Skeletal muscle tissue (tissue), 4 donors: Measurements from ENCODE around the gene GLI2. TPM values are rescaled to one million over a fixed set of nuclear protein-coding genes. Genes with fewer than 3 reads are reported as not detected.

ENCODE experiments used
- H3K27ac ChIP-seq: one replicate; pipeline ENCODE4 v1.7.0; 2013; ENCODE audit warnings: mild to moderate bottlenecking, low read depth, low read length, inconsistent platforms
- H3K27me3 ChIP-seq, 3 donors: one replicate each; pipeline ENCODE4 v1.7.0; 2013; ENCODE audit warnings: low read length in 3 of 3; ENCODE audit not compliant: control insufficient read depth in 3 of 3, insufficient read depth in 3 of 3
- H3K36me3 ChIP-seq, 3 donors: one replicate each; pipeline ENCODE4 v1.7.0; 2013; ENCODE audit warnings: low read length in 3 of 3; ENCODE audit not compliant: control insufficient read depth in 3 of 3, insufficient read depth in 3 of 3
- H3K4me1 ChIP-seq, 3 donors: one replicate each; pipeline ENCODE4 v1.7.0; 2013; ENCODE audit warnings: low read length in 3 of 3, mild to moderate bottlenecking in 3 of 3; ENCODE audit not compliant: control insufficient read depth in 3 of 3, insufficient read depth in 3 of 3
- H3K4me3 ChIP-seq, 3 donors: one replicate each; pipeline ENCODE4 v1.7.0; 2013; ENCODE audit warnings: low read length in 3 of 3
- H3K9ac ChIP-seq, 3 donors: one replicate each; pipeline ENCODE4 v1.7.0; 2013; ENCODE audit warnings: low read length in 3 of 3, mild to moderate bottlenecking in 3 of 3, moderate library complexity in 2 of 3, low read depth in 1 of 3
- H3K9me3 ChIP-seq, 3 donors: one replicate each; pipeline ENCODE4 v1.7.0; 2013; ENCODE audit warnings: low read length in 3 of 3; ENCODE audit not compliant: control insufficient read depth in 3 of 3
- total RNA-seq: library from RNA; depleted of rRNA; stranded (reverse); fragments of >200 nt; gene quantifications from one replicate; pipeline ENCODE4 v1.2.3, GENCODE V29; 2014
- donor health status: Osteomylitis.

The GLI2 gene
- total RNA-seq, 1 donor from 2014 or later, result 3.1 TPM

DNA sequence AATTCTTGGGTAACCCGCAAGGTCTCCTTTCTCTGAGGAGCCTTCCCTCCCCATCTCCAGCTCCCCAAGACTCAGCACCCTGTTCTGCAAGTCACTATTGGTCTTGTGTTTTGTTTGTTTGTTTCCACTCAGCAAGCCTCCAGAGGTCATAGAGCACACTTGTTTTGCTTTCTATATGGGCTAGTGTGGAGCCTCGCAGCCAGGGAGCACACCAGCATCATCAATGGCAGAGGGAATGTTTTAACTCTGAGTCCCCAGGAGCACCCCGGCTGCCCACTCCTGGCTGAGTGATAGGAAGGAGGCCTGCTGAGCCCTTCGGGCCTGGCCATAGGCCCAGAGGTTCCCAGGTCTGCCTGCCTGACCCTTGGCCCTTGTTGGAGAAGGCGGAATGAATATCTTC is 36.6 kb downstream of the GLI2 start:
- Histone ChIP-seq H3K4me1 (peaks cover 12 to 20% (median 14%) of the 10 kb centered on the region in 3 donors), H3K27ac (peak overlapping the region; percentile 52), H3K4me3 (no peak overlapping the region), H3K27me3 (peaks cover 0 to 12% (median 12%) of the 10 kb centered on the region in 3 donors), H3K36me3 (no peaks in the 10 kb centered on the region), H3K9ac (no peak overlapping the region), H3K9me3 (no peaks in the 10 kb centered on the region)

DNA sequence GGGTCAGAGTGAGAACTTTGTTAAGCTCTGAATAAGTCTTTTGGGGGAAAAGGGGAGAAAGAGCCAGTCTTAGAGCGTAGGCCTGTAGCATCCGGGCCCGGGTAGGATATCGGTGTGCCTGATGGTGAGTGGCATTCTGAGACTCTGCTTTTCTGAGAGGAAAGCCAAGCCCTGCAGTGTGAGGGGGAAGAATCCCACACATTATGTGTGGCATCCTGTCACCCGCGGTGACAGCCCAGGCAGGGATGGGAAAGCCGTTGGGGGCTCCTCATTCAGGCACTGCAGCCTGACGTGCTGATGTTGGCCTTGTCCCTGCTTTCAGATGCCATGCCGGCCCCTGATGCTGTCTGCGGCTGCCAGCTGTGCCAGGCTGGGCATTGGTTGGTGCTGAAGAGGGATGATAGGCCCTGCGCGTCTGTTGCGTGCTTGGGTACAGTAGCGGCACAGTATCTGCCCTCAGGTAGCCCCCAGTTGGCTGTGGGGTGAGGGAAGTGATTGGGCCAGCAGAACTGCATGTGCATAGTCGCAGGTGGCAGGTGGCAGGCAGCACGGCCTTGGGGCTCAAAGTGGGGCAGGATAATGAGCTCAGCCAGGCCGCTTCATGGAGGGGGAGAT is 37.6 kb downstream of the GLI2 start:
- H3K36me3 ChIP-seq, result no peaks in the 10 kb centered on the region
- peaks cover 12 to 16% (median 14%) of the 10 kb centered on the region in 3 donors for H3K4me1 ChIP-seq
- H3K9ac ChIP-seq, result no peak overlapping the region
- no peaks in the 10 kb centered on the region for H3K9me3 ChIP-seq
- H3K4me3 ChIP-seq, result no peak overlapping the region
- no peak overlapping the region for H3K27ac ChIP-seq
- H3K27me3 ChIP-seq, result peaks cover 0 to 16% (median 16%) of the 10 kb centered on the region in 3 donors

DNA sequence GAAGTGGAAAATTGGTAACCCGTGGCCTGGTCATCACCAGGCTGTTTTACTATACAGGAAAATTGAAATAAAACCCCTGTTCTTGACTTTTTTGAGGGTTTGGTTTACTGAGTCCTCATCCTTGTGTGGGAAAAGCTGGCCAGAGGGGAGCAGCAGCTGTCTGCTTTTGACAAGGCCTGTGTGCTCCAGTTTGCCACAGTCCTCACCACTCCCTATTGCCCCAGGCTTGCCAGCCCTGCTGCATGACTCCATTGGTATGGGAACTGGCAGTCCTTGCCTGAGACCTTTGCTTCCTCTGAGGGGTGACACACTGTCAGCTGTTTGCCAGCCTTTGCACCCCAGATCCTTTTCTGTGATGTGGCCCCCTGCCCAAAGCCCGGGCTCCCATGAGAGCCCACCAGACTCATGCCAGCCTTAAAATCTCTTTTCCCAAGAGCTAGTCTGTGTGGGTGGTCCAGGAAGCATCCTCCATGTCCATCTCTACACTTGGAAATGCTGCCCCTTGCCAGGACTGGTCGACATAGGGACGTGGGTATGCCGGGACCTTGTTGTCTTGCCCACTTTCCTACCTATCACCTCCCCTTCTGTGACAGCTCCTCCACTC is 39.0 kb downstream of the GLI2 start:
- H3K27me3 ChIP-seq, result peaks cover 0 to 23% (median 14%) of the 10 kb centered on the region in 3 donors
- H3K9me3 ChIP-seq, result no peaks in the 10 kb centered on the region
- no peak overlapping the region for H3K9ac ChIP-seq
- peaks cover 12 to 15% (median 14%) of the 10 kb centered on the region in 3 donors for H3K4me1 ChIP-seq
- H3K27ac ChIP-seq, result no peak overlapping the region
- no peaks in the 10 kb centered on the region for H3K36me3 ChIP-seq
- no peak overlapping the region for H3K4me3 ChIP-seq

DNA sequence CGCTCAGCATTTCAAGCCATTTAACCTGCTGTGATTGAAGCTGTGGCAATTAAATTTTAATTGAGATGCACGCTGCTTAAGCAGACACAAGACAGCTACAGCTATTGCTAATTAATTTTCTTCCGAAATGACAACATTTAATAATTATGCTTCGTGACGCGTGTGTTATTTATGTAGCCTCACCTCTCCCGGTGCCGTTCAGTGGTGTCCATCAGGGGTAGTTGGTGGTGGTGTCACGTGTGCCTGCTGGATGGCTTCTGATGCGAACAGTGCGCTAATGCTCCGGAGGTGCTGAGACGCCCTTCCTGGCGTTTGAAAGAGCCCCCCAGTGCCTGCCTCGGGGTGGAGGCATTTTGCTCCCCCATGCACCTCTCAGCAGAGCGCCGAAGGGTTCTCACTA is 39.5 kb downstream of the GLI2 start:
- no peak overlapping the region for H3K4me3 ChIP-seq
- no peak overlapping the region for H3K9ac ChIP-seq
- no peaks in the 10 kb centered on the region for H3K36me3 ChIP-seq
- H3K4me1 ChIP-seq, result peaks cover 12 to 16% (median 14%) of the 10 kb centered on the region in 3 donors
- peaks cover 0 to 23% (median 14%) of the 10 kb centered on the region in 3 donors for H3K27me3 ChIP-seq
- no peak overlapping the region for H3K27ac ChIP-seq
- H3K9me3 ChIP-seq, result no peaks in the 10 kb centered on the region

DNA sequence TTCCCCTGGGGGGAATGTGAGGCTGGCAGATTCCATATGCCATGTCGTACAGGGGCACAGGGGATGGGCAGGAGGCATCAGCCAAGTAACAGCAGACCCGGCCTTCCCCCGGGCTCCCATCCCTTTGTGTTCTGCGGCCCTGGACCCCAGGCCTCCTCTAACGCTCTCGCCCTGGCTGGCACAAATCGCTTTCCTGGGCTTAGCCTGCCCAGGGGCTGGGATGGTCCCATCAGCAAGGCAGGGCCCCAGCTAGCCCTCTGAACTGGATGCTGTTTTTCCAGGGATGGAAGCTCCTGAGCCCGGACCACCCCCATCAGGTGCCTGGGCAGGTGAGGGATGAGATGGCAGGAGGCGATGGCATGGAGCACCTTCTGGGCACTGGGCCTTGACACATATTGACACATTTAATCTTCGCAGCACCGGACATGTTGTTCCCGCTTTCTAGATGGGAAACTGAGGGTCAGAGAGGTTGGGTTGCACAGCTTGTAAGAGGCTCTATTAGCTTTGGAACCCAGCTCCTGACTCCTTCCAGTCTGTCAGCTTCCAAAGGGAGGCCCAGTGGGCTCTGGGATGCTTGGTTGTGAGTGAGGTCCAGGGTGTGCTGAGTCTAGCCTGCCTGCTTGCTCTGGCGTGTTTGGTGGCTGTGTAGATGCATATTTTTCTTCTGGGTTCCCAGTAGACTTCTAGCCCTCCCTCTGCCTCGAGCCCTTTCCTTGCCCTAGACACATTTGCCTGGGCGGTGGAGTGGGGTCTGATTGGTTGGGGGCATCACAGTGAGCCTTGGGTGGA is 40.3 kb downstream of the GLI2 start:
- no peak overlapping the region for H3K9ac ChIP-seq
- H3K27ac ChIP-seq, result no peak overlapping the region
- peaks cover 0 to 23% (median 14%) of the 10 kb centered on the region in 3 donors for H3K27me3 ChIP-seq
- H3K4me3 ChIP-seq, result no peak overlapping the region
- no peaks in the 10 kb centered on the region for H3K36me3 ChIP-seq
- H3K4me1 ChIP-seq, result peaks cover 8 to 17% (median 9%) of the 10 kb centered on the region in 3 donors
- no peaks in the 10 kb centered on the region for H3K9me3 ChIP-seq

DNA sequence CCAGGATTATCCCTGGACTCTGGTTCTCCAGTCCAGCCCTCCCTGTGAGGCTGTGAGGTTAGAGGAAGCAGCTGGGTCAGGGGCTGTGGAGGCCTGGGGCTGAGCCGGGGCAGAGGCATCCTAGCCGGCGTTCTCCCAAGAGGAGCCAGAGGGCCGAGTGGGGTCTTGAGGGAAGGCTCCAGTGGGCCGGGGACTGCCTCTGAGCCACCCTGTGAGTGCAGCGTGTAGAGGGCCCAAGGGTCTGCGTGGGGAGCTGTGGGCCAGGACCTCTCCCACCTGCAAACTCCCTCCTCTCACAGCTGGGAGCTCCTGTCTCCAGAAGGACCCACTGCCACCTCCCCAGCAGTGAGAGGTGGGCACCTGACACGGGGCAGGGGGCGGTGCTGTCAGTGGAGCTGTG is 41.0 kb downstream of the GLI2 start:
- Histone ChIP-seq H3K9ac (no peak overlapping the region), H3K4me3 (no peak overlapping the region), H3K27me3 (peaks cover 0 to 21% (median 14%) of the 10 kb centered on the region in 3 donors), H3K36me3 (no peaks in the 10 kb centered on the region), H3K27ac (no peak overlapping the region), H3K4me1 (peaks cover 5 to 14% (median 6%) of the 10 kb centered on the region in 3 donors), H3K9me3 (no peaks in the 10 kb centered on the region)

DNA sequence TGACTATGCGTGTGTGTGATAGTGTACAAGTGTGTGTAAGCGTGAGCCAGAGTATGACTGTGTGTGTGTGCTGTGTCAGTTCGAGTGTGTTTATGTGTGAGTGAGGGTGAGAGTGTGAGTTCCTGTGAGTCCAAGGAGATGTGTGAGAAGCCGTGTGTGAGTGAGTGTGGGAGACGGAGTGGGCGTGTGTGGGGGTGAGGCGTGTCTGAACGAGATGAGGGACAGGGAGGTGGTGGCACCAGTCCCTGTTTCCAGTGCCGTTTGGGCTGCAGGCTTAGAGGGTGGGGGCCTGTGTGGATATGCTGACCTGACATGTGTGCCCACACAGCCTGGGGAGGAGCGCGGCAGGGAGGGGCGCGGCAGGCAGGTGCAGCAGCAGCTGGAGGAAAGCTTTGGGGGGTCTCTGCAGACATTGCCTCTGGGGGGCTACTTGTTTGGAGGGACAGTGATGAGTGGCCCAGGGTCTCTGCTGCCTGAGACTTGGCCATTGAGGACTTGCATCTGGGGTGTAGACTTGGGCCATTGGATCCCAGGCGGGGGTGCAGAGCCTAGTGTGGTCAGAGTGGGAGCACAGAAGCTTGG is 41.6 kb downstream of the GLI2 start:
- H3K4me3 ChIP-seq, result no peak overlapping the region

DNA sequence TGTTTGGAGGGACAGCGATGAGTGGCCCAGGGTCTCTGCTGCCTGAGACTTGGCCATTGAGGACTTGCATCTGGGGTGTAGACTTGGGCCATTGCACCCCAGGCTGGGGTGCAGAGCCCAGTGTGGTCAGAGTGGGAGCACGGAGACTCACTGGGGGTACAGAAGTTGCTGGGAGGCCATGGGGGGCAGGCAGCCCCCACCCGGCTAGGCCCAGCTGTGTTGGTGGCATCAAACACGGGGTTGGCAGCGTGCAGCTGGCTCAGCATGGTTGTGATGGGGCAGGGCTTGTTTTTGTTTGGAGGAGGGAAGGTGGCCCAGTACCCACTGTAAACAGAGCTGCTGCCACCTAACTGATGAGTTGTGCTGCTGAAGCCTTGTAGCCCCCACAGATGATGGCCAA is 42.1 kb downstream of the GLI2 start:
- H3K27ac ChIP-seq, result no peak overlapping the region
- no peak overlapping the region for H3K4me3 ChIP-seq
- peaks cover 0 to 19% (median 12%) of the 10 kb centered on the region in 3 donors for H3K27me3 ChIP-seq
- H3K4me1 ChIP-seq, result peaks cover 0 to 9% (median under 1%) of the 10 kb centered on the region in 3 donors
- no peak overlapping the region for H3K9ac ChIP-seq
- no peaks in the 10 kb centered on the region for H3K36me3 ChIP-seq
- H3K9me3 ChIP-seq, result no peaks in the 10 kb centered on the region

More for the DNA sequence above, 41.6 kb downstream of the GLI2 start:
- Histone ChIP-seq H3K9me3 (no peaks in the 10 kb centered on the region), H3K27me3 (peaks cover 0 to 19% (median 12%) of the 10 kb centered on the region in 3 donors), H3K27ac (no peak overlapping the region), H3K36me3 (no peaks in the 10 kb centered on the region), H3K4me1 (peaks cover 0 to 8% (median 1%) of the 10 kb centered on the region in 3 donors), H3K9ac (no peak overlapping the region)

DNA sequence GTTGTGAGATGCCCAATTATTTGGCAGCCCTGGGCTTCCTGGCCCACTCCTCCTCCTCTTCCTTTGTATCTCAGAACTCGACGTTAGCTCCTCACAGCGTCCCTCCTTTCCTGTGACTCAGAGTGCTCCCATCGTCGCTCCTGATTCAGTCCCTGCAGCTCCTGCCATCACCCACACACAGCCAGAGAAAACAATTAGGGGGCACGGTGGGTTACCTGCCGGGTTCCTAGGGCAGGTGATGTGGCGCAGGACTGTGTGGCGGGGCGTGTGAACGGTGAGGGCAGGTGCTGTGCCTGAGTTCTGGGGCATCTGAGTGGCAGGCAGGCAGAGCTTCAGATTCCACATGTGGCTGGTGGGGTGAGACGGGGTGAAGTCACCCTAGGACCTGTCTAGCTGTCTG is 42.6 kb downstream of the GLI2 start:
- peaks cover 0 to 19% (median 12%) of the 10 kb centered on the region in 3 donors for H3K27me3 ChIP-seq
- H3K9ac ChIP-seq, result no peak overlapping the region

More for the DNA sequence above, 42.6 kb downstream of the GLI2 start:
- H3K36me3 ChIP-seq, result no peaks in the 10 kb centered on the region
- peaks cover 4 to 12% (median 5%) of the 10 kb centered on the region in 3 donors for H3K4me1 ChIP-seq
- H3K4me3 ChIP-seq, result no peak overlapping the region
- no peak overlapping the region for H3K27ac ChIP-seq
- H3K9me3 ChIP-seq, result no peaks in the 10 kb centered on the region
